ENCODE measurements around the gene GIPC2. TPM values are rescaled to one million over a fixed set of nuclear protein-coding genes. Genes with fewer than 3 reads are reported as not detected.

GIPC2 gene, protein sequence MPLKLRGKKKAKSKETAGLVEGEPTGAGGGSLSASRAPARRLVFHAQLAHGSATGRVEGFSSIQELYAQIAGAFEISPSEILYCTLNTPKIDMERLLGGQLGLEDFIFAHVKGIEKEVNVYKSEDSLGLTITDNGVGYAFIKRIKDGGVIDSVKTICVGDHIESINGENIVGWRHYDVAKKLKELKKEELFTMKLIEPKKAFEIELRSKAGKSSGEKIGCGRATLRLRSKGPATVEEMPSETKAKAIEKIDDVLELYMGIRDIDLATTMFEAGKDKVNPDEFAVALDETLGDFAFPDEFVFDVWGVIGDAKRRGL
- 0.02 to 0.04 TPM in 2 of 5 replicates, not detected in the others for total RNA-seq (2022; extraction: Qiagen RNA extraction; ENCODE audit: low read depth)

DNA sequence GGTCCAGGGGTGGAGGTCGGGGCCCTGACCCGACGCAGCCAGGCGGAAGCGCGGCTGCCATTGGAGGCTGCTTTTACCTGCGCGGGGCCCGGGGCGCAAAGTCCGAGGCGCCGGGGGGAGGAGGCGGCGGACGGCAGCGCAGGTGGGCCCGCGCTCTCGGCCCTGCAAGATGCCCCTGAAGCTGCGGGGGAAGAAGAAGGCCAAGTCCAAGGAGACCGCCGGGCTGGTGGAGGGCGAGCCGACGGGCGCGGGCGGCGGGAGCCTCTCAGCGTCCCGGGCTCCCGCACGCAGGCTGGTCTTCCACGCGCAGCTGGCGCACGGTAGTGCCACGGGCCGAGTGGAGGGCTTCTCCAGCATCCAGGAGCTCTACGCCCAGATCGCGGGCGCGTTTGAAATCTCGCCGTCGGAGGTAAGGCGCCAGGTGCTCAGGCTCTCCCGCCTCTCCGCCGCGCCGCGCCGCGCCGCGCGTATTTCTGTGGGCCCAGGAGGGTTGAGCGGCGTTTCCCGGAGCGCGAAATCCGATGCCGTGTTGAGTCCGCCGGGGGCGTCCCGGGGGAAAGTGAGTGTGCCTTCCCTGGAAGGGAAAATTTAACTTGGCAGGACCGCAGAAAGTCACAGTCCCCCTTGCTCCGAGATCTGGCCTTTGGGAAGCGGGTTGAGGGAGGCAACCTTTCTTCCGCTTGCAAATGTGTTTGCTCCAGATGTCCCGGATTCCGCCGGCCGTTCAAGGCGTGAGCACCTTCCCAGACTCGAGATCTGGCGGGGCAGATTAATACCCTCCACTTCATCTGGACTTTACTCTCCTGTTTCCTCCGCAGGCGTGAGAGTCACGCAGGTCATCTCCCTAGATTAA, at the start of gene GIPC2:
TSS of gene GIPC2 (plus strand) at position 41 of the 853 bp plus-strand sequence. CDS start at position 170, 129 bp downstream.

DNA sequence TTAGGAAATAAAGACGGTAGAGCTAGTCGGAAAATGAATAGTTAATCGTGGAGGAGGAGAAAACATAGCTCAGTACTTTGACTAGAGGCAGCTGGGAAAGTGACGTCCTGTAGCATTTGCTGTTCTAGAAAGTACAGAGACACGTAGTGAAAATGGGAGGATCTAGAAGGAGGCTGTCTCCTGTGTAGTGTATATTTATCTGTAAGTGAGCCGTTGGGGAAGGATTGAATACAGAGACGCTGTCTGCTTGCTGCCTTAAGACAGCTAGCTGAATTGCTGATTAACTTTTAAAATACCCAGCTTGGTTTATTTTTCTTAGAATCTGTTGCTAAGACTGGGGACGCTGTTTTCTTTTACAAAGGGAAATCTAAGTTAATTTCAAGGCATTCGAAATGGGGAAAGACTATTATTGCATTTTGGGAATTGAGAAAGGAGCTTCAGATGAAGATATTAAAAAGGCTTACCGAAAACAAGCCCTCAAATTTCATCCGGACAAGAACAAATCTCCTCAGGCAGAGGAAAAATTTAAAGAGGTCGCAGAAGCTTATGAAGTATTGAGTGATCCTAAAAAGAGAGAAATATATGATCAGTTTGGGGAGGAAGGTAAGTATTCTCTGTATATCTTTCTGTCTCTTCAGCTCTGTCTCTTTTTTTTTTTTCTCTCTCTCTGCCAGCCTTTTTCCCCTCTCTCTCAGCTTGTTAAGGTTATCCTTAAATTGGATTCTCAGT, 40.9 kb upstream of the GIPC2 start, which contains the start of gene DNAJB4:
TSS of gene DNAJB4 (plus strand) at position 221 of the 729 bp plus-strand sequence. CDS start at position 393, 172 bp downstream.

Other genes starting within 250 kb of the GIPC2 start
- 4.0 to 9.3 TPM (median 4.9 TPM) in 5 replicates for gene NEXN, start 157.3 kb upstream of the GIPC2 start, total RNA-seq (2022; extraction: Qiagen RNA extraction; ENCODE audit: low read depth)
- gene FUBP1, start 66.9 kb upstream of the GIPC2 start, total RNA-seq (2022; extraction: Qiagen RNA extraction; ENCODE audit: low read depth) = 102 to 141 TPM (median 118 TPM) in 5 replicates
- gene DNAJB4, start 41.0 kb upstream of the GIPC2 start, total RNA-seq (2022; extraction: Qiagen RNA extraction; ENCODE audit: low read depth) = 27.8 to 43.0 TPM (median 30.6 TPM) in 5 replicates